Stimulated activated CD4-positive, alpha-beta T cell treated with anti-CD3 and anti-CD28 coated beads, Interleukin-4, amount 100 ng/mL, for 4 hours (primary cell): ENCODE results near the gene ATG4B.
"Not testable (repeated sequence)": the region's sequence is repeated elsewhere in the genome, so short reads cannot be mapped to it uniquely, and the experiment has no call there.

Experiments used
- DNase-seq, 2 experiments: peaks; one replicate each; pipeline ENCODE4 v3.0.0-alpha.2; 2020

The ATG4B gene

GRCh38 chr2:241640165-241640795 is 2.8 kb downstream of the ATG4B start:
- no peak for DNase-seq

GRCh38 chr2:241641631-241642030 is 4.1 kb downstream of the ATG4B start:
- no peak for DNase-seq

GRCh38 chr2:241645056-241645914 is 7.8 kb downstream of the ATG4B start:
- DNase-seq, result no peak

- DNase-seq, result no peak
Observed at GRCh38 chr2:241645915-241646645, 8.6 kb downstream of the ATG4B start.

- no peak for DNase-seq
Observed at GRCh38 chr2:241648453-241648852, 11.0 kb downstream of the ATG4B start.

- DNase-seq, result no peak
Observed at GRCh38 chr2:241649404-241649803, 11.9 kb downstream of the ATG4B start.

GRCh38 chr2:241649927-241650326 is 12.4 kb downstream of the ATG4B start:
- no peak for DNase-seq

GRCh38 chr2:241652142-241652541 is 14.6 kb downstream of the ATG4B start:
- no peak for DNase-seq

GRCh38 chr2:241652722-241653121 is 15.2 kb downstream of the ATG4B start:
- no peak for DNase-seq

GRCh38 chr2:241653210-241653750 is 15.8 kb downstream of the ATG4B start:
- DNase-seq, result no peak

GRCh38 chr2:241654551-241654950 is 17.1 kb downstream of the ATG4B start:
- DNase-seq, result no peak

GRCh38 chr2:241655516-241656189 is 18.2 kb downstream of the ATG4B start:
- no peak for DNase-seq

- DNase-seq, result no peak
Observed at GRCh38 chr2:241656190-241656741, 18.8 kb downstream of the ATG4B start.

- DNase-seq, result no peak
Observed at GRCh38 chr2:241657786-241658254, 20.3 kb downstream of the ATG4B start.

GRCh38 chr2:241658296-241658695 is 20.8 kb downstream of the ATG4B start:
- DNase-seq, result no peak

GRCh38 chr2:241659150-241659739 is 21.8 kb downstream of the ATG4B start:
- DNase-seq, result peak; percentile 26 to 29

- DNase-seq, result no peak
Observed at GRCh38 chr2:241660593-241661213, 23.2 kb downstream of the ATG4B start.

GRCh38 chr2:241662731-241663130 is 25.2 kb downstream of the ATG4B start:
- not testable (repeated sequence) for DNase-seq

- DNase-seq, result no peak
Observed at GRCh38 chr2:241665731-241666440, 28.4 kb downstream of the ATG4B start.

- no peak for DNase-seq
Observed at GRCh38 chr2:241666627-241667400, 29.3 kb downstream of the ATG4B start.
